Esophagus muscularis mucosa (tissue), 4 donors: Measurements from ENCODE around the gene ARRDC4.

Source experiments
- CTCF ChIP-seq, 3 experiments: fragments of 200-600 bp in 2 of 3; fragments of 450-650 bp in 1 of 3; sonication (generic) in 2 of 3; IDR thresholded peaks; one replicate each; pipeline ENCODE4 v1.5.1; 2017 to 2019; ENCODE audit warnings: antibody characterized with exemption in 3 of 3, mild to moderate bottlenecking in 2 of 3, moderate library complexity in 1 of 3
- EP300 ChIP-seq: sonication (generic); formaldehyde crosslinking; IDR thresholded peaks from one replicate; pipeline ENCODE4 v1.6.1; 2017; ENCODE audit warnings: antibody characterized with exemption
- POLR2A ChIP-seq: fragments of 450-650 bp; IDR thresholded peaks from one replicate; pipeline ENCODE4 v1.6.1; 2017; ENCODE audit warnings: antibody characterized with exemption, moderate library complexity, mild to moderate bottlenecking, low read depth

GRCh38 chr15:97953748-97954147 is 6.8 kb upstream of the ARRDC4 start:
- TF ChIP-seq CTCF (IDR thresholded peaks at IDR 0.05), result no peak
- TF ChIP-seq EP300, result no peak
- TF ChIP-seq POLR2A, result no peak
